VCaP (cell line): ENCODE measurements around the gene RNASE9.
A peak's percentile ranks its signal among the peaks of the same experiment; 100 is the strongest.

Experiments
- H3K27ac ChIP-seq: fragments of 450-650 bp; 2 replicates; pipeline ENCODE4 v1.5.1; 2017
- TF ChIP-seq, protein P1 (sequence below): fragments of 450-650 bp; conservative IDR thresholded peaks from 2 replicates; pipeline ENCODE4 v1.5.1; 2017; ENCODE audit warnings: mild to moderate bottlenecking, moderate library complexity

Gene RNASE9

GRCh38 chr14:20560961-20561360 is at the start of gene RNASE9:
TSS of gene RNASE9 (minus strand) at chr14:20561047.
- H3K27ac ChIP-seq = no peak within 1 kb of the TSS
- TF ChIP-seq, protein P1, sequence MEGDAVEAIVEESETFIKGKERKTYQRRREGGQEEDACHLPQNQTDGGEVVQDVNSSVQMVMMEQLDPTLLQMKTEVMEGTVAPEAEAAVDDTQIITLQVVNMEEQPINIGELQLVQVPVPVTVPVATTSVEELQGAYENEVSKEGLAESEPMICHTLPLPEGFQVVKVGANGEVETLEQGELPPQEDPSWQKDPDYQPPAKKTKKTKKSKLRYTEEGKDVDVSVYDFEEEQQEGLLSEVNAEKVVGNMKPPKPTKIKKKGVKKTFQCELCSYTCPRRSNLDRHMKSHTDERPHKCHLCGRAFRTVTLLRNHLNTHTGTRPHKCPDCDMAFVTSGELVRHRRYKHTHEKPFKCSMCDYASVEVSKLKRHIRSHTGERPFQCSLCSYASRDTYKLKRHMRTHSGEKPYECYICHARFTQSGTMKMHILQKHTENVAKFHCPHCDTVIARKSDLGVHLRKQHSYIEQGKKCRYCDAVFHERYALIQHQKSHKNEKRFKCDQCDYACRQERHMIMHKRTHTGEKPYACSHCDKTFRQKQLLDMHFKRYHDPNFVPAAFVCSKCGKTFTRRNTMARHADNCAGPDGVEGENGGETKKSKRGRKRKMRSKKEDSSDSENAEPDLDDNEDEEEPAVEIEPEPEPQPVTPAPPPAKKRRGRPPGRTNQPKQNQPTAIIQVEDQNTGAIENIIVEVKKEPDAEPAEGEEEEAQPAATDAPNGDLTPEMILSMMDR = no peak

GRCh38 chr14:20610002-20610765 is 49.3 kb upstream of the RNASE9 start:
- TF ChIP-seq, protein P1 = no peak
- peak overlapping the region; percentile 67 for H3K27ac ChIP-seq

- H3K27ac ChIP-seq = peak overlapping the region; percentile 67
- TF ChIP-seq, protein P1 = peak; percentile 89
These were observed 48.6 kb upstream of the RNASE9 start for GRCh38 chr14:20609215-20610001.

DNA sequence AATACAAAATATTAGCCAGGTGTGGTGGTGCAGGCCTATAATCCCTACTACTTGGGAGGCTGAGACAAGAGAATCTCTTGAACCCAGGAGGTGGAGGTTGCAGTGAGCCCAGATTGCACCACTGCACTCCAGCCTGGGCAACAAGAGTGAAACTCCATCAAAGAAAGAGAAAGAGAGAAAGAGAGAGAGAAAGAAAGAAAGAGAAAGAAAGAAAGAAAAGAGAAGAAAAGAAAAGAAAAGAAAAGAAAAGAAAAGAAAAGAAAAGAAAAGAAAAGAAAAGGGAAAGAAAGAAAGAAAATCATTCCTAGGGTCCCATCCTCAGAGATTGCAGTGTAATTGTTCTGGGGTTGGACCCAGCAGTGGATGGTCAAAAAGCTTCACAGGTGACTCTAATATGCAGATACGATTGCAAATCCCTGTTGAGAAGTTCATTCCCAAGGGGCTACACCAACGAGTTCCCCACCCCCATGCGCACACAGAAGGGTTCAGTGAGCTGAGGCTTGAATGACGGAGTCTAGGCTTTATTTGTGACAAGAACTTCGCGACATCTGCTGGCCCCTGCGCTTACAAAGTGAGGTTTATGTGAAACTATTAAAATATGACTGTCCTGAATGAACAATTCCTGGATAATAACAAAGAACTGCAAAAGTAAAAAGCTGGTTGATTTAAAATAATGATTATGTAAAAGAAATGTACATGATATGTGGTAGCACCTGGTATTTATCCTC is 47.7 kb upstream of the RNASE9 start:
- H3K27ac ChIP-seq = no peak overlapping the region
- TF ChIP-seq, protein P1 = no peak

GRCh38 chr14:20607617-20608016 is 46.8 kb upstream of the RNASE9 start:
- TF ChIP-seq, protein P1 = no peak
- H3K27ac ChIP-seq = no peak overlapping the region

GRCh38 chr14:20606902-20607242 is 46.0 kb upstream of the RNASE9 start:
- no peak overlapping the region for H3K27ac ChIP-seq
- TF ChIP-seq, protein P1 = no peak
